Stimulated activated CD4-positive, alpha-beta T cell treated with anti-CD3 and anti-CD28 coated beads, Interleukin-15, amount 100 ng/mL, for 1 hour (primary cell): ENCODE data around the gene SLC12A7.

Source experiments
- DNase-seq, 2 donors: peaks; one replicate each; pipeline ENCODE4 v3.0.0-alpha.2; 2020; ENCODE audit warnings: low read depth in 1 of 2, low spot score in 1 of 2

The SLC12A7 gene

DNA sequence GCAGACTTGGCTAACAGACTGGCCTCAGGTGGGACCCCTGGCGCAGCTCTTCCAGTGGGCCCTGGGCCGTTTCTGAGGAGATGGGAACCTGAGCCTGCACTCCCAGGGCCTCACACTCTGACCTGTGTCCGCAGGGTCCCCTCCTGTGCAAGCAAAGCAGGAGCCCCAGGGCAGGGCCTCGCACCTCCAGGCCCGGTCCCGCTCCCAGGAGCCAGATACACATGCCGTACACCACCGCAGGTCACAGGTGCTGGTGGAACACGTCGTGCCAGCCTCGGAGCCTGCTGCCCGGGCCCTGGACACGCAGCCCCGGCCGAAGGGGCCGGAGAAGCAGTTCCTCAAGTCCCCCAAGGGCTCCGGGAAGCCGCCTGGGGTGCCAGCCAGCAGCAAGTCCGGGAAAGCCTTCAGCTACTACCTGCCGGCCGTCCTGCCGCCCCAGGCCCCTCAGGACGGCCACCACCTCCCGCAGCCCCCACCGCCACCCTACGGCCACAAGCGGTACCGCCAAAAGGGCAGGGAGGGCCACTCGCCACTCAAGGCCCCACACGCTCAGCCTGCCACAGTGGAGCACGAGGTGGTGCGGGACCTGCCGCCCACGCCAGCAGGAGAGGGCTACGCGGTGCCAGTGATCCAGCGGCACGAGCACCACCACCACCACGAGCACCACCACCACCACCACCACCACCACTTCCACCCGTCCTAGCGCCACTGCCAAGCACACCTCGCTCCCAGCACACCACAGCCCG is 74.0 kb downstream of the SLC12A7 start:
- DNase-seq, result no peak

DNA sequence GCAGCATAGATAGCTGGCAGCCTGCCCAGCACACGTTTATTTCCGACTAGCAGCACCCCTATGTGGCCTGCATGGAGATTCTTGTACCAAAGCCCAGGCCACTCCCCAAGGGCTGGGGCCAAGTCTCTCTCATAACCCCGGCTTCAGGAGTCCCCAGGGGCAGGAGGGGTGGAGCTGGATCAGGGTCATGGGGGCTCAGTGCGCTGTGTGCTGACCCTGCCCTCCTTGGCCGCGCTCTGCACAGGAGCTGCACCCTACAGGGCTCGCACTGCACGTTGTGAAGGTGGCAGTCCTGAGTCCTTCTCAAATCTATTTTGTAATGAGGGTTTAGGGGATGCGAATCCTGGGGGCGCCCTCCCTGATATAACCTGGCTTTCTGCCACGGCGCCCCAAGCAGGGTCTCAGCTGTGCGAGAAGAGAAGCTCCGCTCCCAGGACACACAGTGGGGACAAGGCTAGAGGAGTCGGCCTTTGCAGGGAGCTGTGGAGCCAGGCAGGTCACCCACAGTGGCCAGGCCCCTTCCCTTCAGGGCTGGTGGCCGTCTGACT is 74.7 kb downstream of the SLC12A7 start:
- no peak for DNase-seq

DNA sequence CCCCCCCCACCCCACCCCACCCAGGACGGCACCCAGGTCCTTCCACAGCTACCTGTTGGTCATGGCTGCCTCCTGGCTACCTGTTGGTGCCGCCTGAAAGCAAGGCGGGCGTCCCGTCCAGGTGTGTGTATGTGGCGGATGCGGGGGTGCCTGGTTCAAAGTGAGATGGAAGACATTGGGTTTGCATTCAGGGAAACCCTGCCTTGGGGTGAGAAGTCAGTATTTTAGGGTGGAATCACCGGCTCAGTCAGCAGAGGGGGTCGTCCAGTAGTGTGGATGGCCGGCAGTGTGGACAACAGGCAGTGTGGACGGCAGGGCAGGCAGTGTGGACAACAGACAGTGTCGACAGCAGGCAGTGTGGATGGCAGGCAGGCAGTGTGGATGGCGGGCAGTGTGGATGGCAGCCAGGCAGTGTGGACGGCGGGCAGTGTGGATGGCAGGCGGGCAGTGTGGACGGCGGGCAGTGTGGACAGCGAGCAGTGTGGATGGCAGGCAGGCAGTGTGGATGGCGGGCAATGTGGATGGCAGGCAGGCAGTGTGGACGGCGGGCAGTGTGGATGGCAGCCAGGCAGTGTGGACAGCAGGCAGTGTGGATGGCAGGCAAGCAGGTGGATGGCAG is 75.2 kb downstream of the SLC12A7 start:
- no peak for DNase-seq

DNA sequence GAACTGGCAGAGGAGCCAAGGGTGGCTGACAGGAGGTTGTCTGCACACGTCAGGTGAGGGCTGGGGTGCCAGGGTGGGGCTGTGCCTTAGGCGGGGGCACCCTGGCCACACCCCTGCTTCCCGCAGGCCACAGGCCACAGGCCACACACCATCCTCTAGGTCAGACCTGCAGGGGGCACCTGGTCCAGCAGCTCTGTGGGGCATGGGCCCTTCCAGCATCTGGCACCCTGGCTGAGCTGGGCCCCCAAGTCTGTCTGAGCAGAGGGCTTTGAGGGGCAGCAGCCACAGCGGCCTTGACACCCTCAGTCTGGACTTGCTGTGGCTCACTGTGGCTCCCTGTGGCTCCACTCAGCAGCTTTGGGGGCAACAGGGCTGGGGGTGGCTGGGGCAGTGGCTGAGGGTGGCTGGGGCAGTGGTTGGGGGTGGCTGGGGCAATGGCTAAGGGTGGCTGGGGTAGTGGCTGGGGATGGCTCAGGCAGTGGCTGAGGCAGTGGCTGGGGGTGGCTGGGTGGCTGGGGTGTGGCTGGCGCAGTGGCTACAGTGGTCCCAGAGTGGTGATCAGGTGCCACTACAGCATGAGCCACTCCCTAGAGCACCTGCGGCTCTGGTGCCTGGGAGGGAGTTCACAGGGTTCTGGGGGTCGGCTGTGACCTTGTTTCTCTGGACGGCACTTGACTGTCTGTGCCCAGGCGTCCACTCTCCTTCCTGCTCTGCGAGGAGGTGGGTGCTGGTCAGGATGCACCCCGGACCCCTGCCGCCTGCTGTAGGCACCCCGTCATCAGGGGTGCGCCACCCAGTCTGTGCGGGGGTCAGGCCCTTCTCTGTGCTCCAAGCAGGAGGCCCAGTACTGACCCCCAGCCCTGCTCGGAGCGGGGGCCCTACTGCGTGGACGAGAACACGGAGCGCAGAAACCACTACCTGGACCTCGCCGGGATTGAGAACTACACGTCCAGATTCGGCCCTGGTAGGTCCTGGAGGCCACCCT is 76.2 kb downstream of the SLC12A7 start:
- DNase-seq, result no peak

DNA sequence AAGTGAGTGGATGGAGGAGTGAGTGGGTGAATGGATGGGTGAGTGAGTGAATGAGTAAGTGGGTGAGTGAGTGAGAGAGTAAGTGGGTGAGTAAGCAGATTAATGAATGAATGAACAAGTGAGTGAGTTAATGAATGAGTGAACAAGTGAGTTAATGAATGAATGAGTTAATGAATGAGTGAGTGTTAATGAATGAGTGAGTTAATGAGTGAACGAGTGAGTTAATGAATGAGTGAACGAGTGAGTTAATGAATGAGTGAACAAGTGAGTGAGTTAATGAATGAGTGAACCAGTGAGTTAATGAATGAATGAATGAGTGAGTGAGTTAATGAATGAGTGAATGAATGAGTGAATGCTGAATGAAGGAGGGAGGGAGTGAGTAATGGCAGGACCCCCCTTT is 76.9 kb downstream of the SLC12A7 start:
- DNase-seq, result no peak

DNA sequence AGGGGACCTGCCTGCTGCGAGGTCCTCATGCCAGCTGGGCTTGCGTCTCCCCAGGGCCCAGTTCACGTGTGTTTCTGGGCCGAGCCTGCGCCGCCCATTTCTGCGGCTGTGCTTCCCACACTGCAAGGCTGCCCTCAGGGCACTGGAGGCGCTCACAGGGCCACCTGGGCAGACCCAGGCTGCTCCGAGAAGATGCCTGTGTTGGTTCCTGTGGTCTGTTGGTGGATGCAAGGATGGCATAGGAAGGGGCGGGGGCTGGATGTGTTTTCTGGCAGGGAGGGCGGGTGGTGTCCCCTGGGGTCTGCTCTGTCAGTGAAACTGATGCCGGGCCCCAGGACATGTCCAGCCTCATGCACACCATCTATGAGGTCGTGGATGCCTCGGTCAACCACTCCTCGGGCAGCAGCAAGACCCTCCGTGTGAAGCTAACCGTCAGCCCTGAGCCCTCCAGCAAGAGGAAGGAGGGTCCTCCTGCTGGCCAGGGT is 77.4 kb downstream of the SLC12A7 start:
- DNase-seq, result no peak

DNA sequence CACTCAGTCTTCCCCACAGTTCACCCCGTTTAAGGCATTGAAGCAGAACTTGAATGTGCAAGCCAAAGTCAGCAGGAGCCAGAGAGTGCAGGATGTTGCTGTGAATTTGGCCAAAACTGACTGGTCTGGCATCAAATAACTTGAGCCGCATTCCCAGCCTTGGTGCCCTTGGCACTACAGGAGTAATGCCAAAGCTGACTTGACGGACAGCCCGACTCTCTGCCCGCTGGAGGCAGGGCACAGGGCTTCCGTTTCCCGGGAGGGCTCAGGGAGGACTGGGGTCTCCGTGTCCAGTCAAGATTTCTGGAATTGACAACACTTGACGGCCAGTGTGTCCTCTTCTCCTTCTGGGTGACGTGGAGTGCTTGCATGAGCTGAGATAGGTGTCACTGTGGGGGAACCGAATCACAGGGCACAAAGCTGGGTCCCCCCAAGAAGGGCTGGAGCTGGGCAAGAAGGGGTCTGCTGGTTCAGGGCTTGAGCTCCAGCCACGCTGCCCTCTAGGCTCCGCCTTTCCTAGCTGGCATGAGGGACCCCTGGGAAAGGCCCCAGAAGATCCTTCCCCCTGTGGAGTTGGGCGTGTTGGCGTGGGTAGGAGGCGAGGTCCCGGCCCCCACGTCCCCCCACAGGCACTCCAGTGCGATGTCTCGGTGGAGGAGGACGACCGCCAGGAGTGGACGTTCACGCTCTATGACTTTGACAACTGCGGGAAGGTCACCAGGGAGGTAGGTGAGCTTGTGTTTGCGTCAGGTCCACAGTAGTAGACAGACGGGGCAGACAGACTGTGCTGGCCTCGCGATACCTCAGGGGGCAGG is 78.0 kb downstream of the SLC12A7 start:
- DNase-seq, result no peak

DNA sequence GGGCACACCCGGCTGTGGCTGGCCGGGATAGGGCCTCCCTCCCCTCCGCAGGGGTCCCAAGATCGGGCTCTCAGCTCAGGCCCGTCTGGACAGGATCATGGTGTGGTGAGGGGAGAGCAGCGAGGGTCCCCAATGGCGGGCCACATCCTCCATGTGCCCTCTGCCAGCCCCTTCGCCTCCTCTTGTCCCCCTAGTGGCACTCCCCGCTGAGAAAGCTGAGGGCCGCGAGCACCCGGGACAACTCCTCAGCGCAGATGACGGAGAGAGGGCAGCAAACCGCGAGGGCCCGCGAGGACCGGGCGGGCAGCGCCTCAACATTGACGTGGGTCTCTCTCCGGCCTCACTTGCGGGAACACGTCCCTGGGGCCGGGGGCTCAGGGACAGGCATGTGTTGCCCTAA is 78.7 kb downstream of the SLC12A7 start:
- DNase-seq, result no peak

DNA sequence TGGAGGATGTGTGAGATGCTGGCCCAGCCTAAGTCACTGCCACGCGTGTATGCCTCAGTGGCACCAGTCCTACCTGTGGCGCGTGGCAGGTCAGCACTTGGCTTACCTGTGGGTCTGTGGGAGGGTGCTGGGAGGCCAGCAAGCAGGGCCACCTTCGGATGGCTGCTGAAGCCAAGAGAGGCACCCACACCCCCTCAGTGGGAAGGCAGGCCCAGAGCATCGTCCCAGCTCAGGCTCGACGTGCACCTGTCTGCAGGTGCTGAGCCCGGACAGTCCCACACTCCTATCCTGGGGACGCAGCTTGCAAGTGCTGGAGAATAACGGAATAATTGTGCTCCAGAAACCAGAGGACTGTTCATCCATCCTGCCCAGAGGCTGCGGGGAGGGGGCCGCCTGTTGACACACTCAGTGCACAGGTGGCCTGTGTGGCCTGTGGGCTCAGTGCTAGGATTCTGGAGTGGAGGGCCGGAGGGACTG is 79.3 kb downstream of the SLC12A7 start:
- DNase-seq, result no peak

DNA sequence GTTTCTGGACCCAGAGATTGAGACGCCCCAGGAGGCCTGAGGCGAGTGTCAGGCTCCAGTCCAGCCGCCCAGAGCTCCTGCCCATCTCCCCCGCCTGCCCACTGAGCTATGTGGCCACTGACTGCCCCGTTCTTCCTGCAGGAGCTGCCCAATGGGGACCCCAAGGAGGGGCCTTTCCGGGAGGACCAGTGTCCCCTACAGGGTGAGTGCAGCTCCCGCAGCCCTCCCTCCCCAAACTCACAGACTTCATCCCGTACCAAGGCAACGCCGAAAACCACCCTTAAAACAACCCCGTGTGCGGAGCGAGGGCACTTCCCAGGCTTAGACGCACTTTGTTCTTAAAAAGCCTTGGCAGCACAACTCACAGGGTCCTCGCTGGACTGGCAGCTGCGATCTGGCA is 79.9 kb downstream of the SLC12A7 start:
- DNase-seq, result no peak

DNA sequence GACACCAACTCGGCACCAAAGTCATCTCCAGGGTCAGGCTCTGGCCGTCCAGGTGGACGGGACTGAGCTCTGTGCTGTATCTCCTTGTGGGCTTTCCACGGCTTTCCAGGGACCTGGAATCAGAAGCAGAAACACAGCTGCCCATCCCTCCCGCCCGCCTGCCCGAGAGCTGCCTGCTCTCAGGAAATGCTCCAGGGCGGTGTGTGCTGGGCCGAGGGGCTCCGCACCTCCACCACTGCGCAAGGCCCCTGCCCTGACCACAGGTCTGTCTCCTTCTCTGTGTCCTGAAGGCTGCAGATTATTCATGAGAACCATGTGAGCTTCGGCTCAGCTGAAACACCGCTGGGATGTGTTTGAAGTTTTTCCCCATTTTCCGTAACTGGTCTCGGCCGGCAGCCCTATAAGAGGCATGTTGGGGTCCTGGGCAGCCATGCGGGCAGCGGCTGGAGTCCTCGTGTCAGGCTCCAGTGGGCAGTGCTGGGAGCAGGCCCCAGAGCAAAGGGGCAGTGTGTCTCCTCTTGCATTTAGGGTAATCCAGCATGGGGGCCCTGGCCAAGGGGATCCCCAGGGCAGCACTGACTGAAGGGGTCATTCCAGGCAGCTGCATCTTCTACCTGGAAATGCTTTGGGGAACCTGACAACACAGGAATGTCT is 80.4 kb downstream of the SLC12A7 start:
- DNase-seq, result no peak

DNA sequence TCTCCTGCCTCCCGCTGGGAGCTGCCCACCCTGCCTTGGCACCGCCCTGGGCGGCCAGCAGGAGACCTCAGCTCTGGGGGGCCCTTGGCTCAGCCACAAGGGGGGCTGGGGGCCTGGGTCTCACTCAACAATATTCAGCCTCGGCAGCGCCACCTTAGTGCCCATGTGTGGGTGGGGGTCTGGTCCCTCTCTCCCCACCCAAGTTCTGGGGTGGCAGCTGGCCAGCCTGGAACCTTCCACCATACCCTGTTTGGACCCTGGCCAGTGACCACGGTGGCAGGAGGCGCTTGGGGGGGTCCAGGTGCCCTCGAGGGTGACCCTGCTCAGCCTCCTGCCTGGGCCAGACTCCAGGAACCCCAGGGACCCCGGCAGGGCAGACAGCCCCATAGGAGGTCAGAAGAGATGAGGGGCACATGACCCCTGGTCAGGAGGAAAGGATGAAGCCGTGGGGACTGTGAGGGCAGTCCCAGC is 81.0 kb downstream of the SLC12A7 start:
- no peak for DNase-seq

DNA sequence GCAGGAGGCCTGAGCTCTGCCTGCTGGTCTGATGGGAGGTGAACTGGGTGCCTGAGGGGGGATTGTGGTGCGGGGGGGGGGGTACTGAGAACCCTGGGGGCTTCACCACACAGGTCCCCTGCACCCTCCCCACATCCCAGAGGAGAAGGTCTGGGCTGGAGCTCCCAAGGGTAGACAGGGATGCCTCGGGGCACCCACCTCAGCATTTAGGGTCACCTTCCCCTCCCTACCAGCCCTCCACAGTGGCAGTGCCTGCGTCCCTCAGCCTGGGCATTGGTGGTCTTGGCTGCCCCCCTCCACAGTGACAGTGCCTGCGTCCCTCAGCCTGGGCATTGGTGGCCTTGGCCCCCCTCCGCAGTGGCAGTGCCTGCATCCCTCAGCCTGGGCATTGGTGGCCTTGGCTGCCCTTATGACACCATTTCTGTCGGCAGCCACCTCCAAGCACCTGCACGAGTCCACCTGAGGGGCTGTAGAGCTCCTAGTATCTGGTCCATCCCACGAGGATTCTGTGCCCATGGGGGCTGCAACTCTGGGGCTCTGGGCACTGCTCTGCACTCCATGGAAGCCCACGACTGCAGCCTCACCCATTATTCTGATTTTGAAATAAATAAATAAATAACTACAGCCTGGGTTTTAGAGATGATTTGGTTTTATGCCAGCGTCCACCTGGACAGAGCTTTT is 81.8 kb downstream of the SLC12A7 start:
- DNase-seq, result no peak

DNA sequence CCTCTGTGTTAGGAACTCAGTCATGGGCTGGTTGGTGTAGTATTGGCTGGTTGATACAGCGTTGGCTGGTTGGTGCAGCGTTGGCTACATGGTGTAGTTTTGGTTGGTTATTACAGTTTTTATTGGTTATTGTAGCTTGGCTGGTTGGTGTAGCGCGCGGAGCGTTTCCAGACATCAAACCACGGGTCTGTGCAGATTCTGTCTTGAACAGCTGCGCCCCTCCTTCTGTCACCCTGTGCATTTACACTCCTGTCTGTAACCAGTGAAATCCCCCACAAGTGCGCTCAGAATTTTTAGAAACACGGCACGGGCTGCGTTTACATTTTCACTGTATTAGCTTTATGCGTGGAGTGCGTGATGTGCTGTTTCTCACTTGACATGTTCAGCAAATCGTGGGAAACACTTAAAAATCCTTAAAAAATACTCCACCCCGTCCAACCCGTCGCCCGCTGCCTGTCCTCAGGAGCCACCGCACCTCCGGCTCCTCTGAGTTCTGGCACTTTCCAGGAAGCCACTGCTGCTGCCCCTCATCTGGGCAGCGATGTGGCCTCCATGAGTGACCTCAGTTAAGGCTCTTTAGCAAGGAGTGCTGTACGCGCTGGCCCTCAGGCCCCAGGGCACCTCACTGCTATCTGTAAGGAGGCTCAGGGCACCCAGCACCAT is 82.5 kb downstream of the SLC12A7 start:
- DNase-seq, result no peak

DNA sequence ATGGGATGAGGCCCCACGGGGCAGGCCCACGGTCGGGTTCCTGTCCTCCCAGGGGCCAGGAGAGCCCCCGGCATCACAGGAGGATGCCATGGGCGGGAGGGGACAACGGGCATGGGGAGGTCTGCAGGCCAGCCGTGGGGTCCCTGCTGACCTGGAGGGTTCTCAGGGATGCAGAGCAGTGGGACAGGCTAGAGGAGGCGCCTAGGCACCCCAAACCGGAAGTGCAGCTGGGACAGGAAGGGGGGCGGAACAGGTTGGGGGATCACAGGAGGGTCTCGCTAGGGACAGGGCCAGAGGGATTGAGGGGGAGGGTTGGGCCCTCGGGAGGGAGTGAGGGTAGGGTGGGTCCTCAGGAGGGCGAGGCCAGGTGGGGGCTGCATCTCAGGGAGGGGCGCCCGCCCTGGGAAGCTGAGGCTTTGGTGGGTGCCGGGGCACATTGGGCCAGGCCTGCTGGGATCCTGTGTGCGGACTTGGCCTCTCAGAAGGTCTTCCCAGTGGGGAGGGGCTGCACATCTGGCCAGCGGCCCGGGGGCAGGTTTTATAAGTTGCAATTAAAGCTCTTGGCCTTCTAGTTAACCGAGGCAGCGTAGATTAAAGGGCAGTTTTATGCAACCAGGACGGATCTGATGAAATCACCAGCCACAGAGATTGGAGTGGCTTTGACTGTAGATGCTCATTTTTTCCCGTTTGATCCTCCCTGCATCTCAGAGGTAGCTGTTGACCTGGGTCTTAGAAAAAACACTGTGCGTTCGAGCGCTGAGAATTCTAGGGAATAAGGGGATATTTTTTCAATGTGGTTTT is 83.2 kb downstream of the SLC12A7 start:
- DNase-seq, result no peak

DNA sequence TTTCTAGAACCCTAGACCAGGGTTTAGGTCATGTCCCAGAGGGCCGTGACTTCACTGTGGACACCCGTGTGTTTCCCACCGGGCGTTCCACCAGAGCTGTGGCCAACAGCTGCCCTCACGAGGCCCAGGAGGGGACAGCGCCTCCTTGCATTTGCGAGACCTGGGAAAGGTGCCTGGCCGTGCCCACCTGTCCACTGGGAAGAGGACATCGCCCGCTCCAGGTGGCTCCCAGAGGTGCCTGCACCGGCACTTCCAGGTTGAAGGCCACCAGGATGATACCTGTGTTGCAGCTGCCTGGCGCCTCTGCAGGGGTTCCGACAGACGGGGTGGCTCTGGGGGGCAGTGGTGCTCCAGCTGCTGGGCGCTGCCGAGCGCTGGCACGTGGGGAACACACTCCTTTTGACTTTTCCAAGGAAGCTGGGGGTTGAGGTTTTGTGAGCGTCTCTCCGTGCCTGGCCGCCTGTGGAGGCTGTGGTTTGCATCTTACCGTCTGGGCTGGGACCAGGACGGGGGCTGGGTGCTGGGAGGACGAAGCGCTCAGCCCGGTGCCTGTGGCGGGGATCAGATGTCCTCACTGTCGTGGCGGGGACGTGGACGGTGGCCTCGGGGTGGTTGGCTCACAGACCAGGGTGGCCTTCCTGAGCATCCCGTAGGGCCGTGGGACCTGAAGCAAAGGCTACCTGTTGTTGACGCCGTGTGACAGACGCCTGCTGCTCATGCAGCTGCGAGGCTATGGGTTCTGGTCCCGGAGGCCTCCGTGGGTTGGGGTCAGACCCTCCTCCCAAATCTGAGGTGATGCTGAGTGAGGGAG is 84.0 kb downstream of the SLC12A7 start:
- no peak for DNase-seq
